Measurements from ENCODE around the gene UBE2M.

GRCh38 chr19:58560921-58561320 is 2.5 kb upstream of the UBE2M start:
- no peak for TF ChIP-seq CTCF (conservative IDR thresholded peaks at IDR 0.05 in 1 of 2, IDR thresholded peaks at IDR 0.05 in 1 of 2; ENCODE audit: extremely low read depth in 1 of 2, insufficient read depth in 1 of 2, low read depth in 1 of 2, low read length in 2 of 2)
- no peak for TF ChIP-seq EZH2 (IDR thresholded peaks at IDR 0.05; ENCODE audit: borderline replicate concordance, low read length)
